ENCODE measurements around the gene MACROD2.

GRCh38 chr20:14916360-14916920, 921.1 kb downstream of the MACROD2 start:
- TF ChIP-seq CTCF (conservative IDR thresholded peaks at IDR 0.05 in 1 of 2, IDR thresholded peaks at IDR 0.05 in 1 of 2; ENCODE audit: extremely low read depth in 1 of 2, insufficient read depth in 1 of 2, low read depth in 1 of 2, low read length in 2 of 2), result no peak
- no peak for TF ChIP-seq EZH2 (IDR thresholded peaks at IDR 0.05; ENCODE audit: borderline replicate concordance, low read length)

All from mammary epithelial cell (primary cell).